Mesenchymal stem cell (in vitro differentiated cells and primary cell): Measurements from ENCODE around the gene C2orf15.
A peak's percentile ranks its signal among the peaks of the same experiment; 100 is the strongest.

Source experiments
- DNase-seq: peaks from one replicate; pipeline ENCODE4 v3.0.0-alpha.2; 2013
- H2AFZ ChIP-seq: one replicate; pipeline ENCODE4 v1.6.1; 2013; ENCODE audit warnings: low read depth, mild to moderate bottlenecking, control low read depth, inconsistent platforms, low read length, moderate library complexity
- H2AK5ac ChIP-seq: 2 replicates; pipeline ENCODE4 v1.6.1; 2013; ENCODE audit warnings: low read length, moderate library complexity, mild to moderate bottlenecking, inconsistent platforms; ENCODE audit not compliant: severe bottlenecking
- H2BK120ac ChIP-seq: one replicate; pipeline ENCODE4 v1.6.1; 2013; ENCODE audit warnings: low read depth, mild to moderate bottlenecking, inconsistent platforms, low read length, moderate library complexity
- H2BK12ac ChIP-seq, 2 experiments: one replicate each; pipeline ENCODE4 v1.6.1; 2013; ENCODE audit warnings: inconsistent platforms in 2 of 2, low read length in 2 of 2, mild to moderate bottlenecking in 2 of 2, moderate library complexity in 2 of 2, control low read depth in 1 of 2
- H2BK15ac ChIP-seq: one replicate; pipeline ENCODE4 v1.6.1; 2013; ENCODE audit warnings: mild to moderate bottlenecking, low read depth, inconsistent platforms; ENCODE audit not compliant: poor library complexity, severe bottlenecking
- H2BK5ac ChIP-seq: 2 replicates; pipeline ENCODE4 v1.6.1; 2013; ENCODE audit warnings: low read depth, mild to moderate bottlenecking, low read length, control low read depth, inconsistent platforms; ENCODE audit not compliant: poor library complexity, severe bottlenecking
- H3K14ac ChIP-seq, 2 experiments: one replicate each; pipeline ENCODE4 v1.6.1; 2013; ENCODE audit warnings: inconsistent platforms in 2 of 2, low read length in 2 of 2, control low read depth in 1 of 2, mild to moderate bottlenecking in 1 of 2, moderate library complexity in 1 of 2
- H3K18ac ChIP-seq, 2 experiments: one replicate each; pipeline ENCODE4 v1.6.1; 2013; ENCODE audit warnings: inconsistent platforms in 2 of 2, low read length in 2 of 2, control low read depth in 1 of 2, low read depth in 1 of 2, mild to moderate bottlenecking in 1 of 2
- H3K23ac ChIP-seq, 2 experiments: one replicate each; pipeline ENCODE4 v1.6.1; 2013; ENCODE audit warnings: inconsistent platforms in 2 of 2, low read length in 2 of 2, mild to moderate bottlenecking in 2 of 2, moderate library complexity in 2 of 2, control low read depth in 1 of 2
- H3K27ac ChIP-seq: 2 replicates; pipeline ENCODE4 v1.5.1; 2013; ENCODE audit warnings: mild to moderate bottlenecking, moderate library complexity, low read length, control low read depth, inconsistent platforms; ENCODE audit not compliant: poor library complexity, severe bottlenecking
- H3K27me3 ChIP-seq, 2 experiments: 2 replicates each; pipeline versions ENCODE4 v1.6.1 to v1.7.0; 2013; ENCODE audit warnings: low read length in 2 of 2, mild to moderate bottlenecking in 2 of 2, moderate library complexity in 2 of 2, control low read depth in 1 of 2, inconsistent platforms in 1 of 2; ENCODE audit not compliant: control insufficient read depth in 1 of 2, insufficient read depth in 1 of 2
- H3K36me3 ChIP-seq, 2 experiments: 2 replicates each; pipeline versions ENCODE4 v1.6.1 to v1.7.0; 2013; ENCODE audit warnings: low read length in 2 of 2, control low read depth in 1 of 2, inconsistent platforms in 1 of 2, low read depth in 1 of 2, mild to moderate bottlenecking in 1 of 2; ENCODE audit not compliant: insufficient read depth in 2 of 2, control insufficient read depth in 1 of 2
- H3K4ac ChIP-seq, 2 experiments: one replicate each; pipeline ENCODE4 v1.6.1; 2013; ENCODE audit warnings: inconsistent platforms in 2 of 2, low read length in 2 of 2, mild to moderate bottlenecking in 2 of 2, moderate library complexity in 2 of 2, control low read depth in 1 of 2, low read depth in 1 of 2
- H3K4me1 ChIP-seq: 2 replicates; pipeline ENCODE4 v1.6.1; 2013; ENCODE audit warnings: low read depth, low read length, control low read depth; ENCODE audit not compliant: control insufficient read depth, insufficient read depth
- H3K4me2 ChIP-seq: 2 replicates; pipeline ENCODE4 v1.6.1; 2013; ENCODE audit warnings: low read length, mild to moderate bottlenecking, inconsistent platforms; ENCODE audit not compliant: poor library complexity, severe bottlenecking
- H3K4me3 ChIP-seq, 2 experiments: 2 replicates each; pipeline versions ENCODE4 v1.5.1 to v1.7.0; 2013; ENCODE audit warnings: low read length in 2 of 2, mild to moderate bottlenecking in 2 of 2, control low read depth in 1 of 2, low read depth in 1 of 2; ENCODE audit not compliant: insufficient read depth in 1 of 2
- H3K79me1 ChIP-seq: replicated peaks from 2 replicates; pipeline ENCODE4 v1.6.1; 2013; ENCODE audit warnings: mild to moderate bottlenecking, control low read depth, low read length, inconsistent platforms; ENCODE audit not compliant: poor library complexity, severe bottlenecking
- H3K9ac ChIP-seq: 2 replicates; pipeline ENCODE4 v1.7.0; 2013; ENCODE audit warnings: mild to moderate bottlenecking, low read length, moderate library complexity
- H3K9me3 ChIP-seq: 2 replicates; pipeline ENCODE4 v1.7.0; 2013; ENCODE audit warnings: mild to moderate bottlenecking, low read length; ENCODE audit not compliant: control insufficient read depth
- H4K8ac ChIP-seq: one replicate; pipeline ENCODE4 v1.6.1; 2013; ENCODE audit warnings: inconsistent platforms, mild to moderate bottlenecking, low read length, moderate library complexity
- H4K91ac ChIP-seq: one replicate; pipeline ENCODE4 v1.6.1; 2013; ENCODE audit warnings: mild to moderate bottlenecking, low read length, inconsistent platforms
- WGBS: methylation state at CpG from one replicate; pipeline ENCODE4 v1.1.7; 2013; ENCODE audit warnings: mixed read lengths; 5-methylcytosine and 5-hydroxymethylcytosine counted together

The C2orf15 gene

DNA sequence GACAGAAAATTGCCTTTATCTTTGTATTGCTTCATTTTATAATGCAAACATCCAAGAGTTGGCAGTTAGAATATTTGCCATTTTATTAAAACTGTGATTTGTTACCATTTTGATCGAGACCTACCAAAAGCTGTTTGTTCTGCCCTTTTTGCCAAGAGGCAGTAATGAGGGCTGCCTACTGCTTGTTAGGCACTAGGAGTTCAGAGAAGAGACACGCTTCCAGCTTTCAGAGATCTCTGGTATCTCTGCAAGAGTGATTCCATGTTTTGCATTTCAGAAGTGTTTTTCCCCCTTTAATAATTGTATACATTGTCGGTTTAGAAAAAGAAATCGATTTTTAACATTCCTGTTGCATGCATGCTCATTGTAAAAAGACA is 40.1 kb downstream of the C2orf15 start:
- H2AK5ac ChIP-seq, result no peak overlapping the region
- H3K9ac ChIP-seq, result peak overlapping the region; percentile 97
- no peak overlapping the region for H2BK15ac ChIP-seq
- no peak overlapping the region for H2BK120ac ChIP-seq
- no peaks in the 10 kb centered on the region for H3K9me3 ChIP-seq
- H2BK12ac ChIP-seq, result no peak overlapping the region
- no peak overlapping the region for H3K18ac ChIP-seq
- DNase-seq, result no peak
- H3K27me3 ChIP-seq, result no peaks in the 10 kb centered on the region
- no peak overlapping the region for H4K91ac ChIP-seq
- no peak overlapping the region for H3K23ac ChIP-seq
- H3K4me3 ChIP-seq, result peak overlapping the region; percentile 82 to 99
- 4% methylated on average over 2 of the region's 4 CpGs for WGBS
- H3K4me1 ChIP-seq, result peaks cover 4% of the 10 kb centered on the region
- no peak overlapping the region for H2BK5ac ChIP-seq
- H3K79me1 ChIP-seq, result peaks cover 19% of the 10 kb centered on the region
- H3K27ac ChIP-seq, result peak overlapping the region; percentile 94
- no peaks in the 10 kb centered on the region for H3K36me3 ChIP-seq
- H3K4ac ChIP-seq, result no peak overlapping the region
- peak overlapping the region; percentile 94 for H3K4me2 ChIP-seq
- no peak overlapping the region for H4K8ac ChIP-seq
- no peak overlapping the region for H3K14ac ChIP-seq
- no peak overlapping the region for H2AFZ ChIP-seq

DNA sequence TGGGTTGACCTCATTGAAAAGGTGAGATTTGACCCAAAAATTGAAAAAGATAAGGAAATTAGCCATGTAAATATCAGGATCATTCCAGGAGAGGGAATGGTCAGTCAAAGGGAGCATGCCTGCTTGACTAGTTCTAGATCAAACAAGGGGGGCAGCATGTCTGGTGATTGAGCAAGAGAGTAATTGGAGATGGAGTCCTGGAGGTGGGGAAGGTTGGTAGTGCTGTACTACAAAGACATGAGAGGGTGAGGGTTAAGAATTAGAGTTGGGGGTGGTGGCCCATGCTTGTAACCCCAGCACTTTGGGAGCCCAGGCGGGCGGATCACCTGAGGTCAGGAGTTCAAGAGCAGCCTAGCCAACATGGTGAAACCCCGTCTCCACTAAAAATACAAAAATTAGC is 41.5 kb downstream of the C2orf15 start:
- Histone ChIP-seq H3K4ac (no peak overlapping the region), H4K8ac (no peak overlapping the region), H3K4me1 (peaks cover 4% of the 10 kb centered on the region), H3K23ac (no peak overlapping the region), H3K18ac (no peak overlapping the region), H2AK5ac (no peak overlapping the region), H2BK5ac (no peak overlapping the region), H2BK120ac (no peak overlapping the region), H3K14ac (no peak overlapping the region), H3K36me3 (peaks cover 0 to 10% of the 10 kb centered on the region in 2 experiments), H2AFZ (no peak overlapping the region), H3K9me3 (no peaks in the 10 kb centered on the region), H3K4me3 (peak overlapping the region in 1 of 2 experiments; percentile 23), H3K9ac (no peak overlapping the region), H3K4me2 (no peak overlapping the region), H3K27me3 (no peaks in the 10 kb centered on the region), H2BK15ac (no peak overlapping the region), H2BK12ac (no peak overlapping the region), H3K27ac (no peak overlapping the region), H4K91ac (no peak overlapping the region), H3K79me1 (peaks cover 23% of the 10 kb centered on the region)
- DNase-seq, result no peak
- 96% methylated on average over 3 of the region's 3 CpGs for WGBS

DNA sequence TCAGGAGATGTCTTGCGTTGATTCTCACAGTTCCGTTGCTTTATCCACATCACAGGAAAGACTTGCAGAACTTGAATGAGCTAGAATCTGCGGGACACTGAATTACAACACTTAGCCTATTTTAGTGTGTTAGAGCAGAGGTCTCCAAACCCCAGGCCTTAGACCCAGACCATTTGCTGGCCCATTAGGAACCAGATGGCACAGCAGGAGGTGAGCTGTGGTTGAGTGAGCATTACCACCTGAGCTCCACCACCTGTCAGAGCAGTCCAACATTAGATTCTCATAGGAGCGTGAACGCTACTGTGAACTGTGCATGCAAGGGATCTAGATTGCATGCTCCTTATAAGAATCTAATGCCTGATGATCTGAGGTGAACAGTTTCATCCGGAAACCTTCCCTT is 43.3 kb downstream of the C2orf15 start:
- Histone ChIP-seq H2AK5ac (no peak overlapping the region), H3K4ac (no peak overlapping the region)

DNA sequence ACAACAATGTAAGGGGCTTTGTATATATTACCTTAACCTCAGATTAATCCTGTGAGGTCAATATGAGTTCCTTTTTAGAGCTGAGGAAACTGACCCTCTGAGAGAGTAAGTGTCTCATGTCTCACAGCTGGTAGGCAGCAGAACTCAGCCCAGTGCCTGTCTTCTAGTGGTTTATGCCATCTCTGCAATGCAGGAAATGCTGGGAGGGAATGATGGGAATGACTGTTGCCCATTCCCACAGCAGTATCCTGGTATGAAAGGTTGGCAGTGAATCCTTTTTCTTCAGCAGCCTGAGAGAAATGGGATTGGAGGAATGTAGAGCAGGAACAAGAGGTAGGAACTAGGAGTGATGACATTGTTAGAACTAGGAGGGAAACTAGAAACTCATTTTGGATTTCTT is 45.5 kb downstream of the C2orf15 start:
- Histone ChIP-seq H3K79me1 (peaks cover 23% of the 10 kb centered on the region), H3K36me3 (peaks cover 0 to 46% of the 10 kb centered on the region in 2 experiments), H3K27ac (no peak overlapping the region), H2BK15ac (no peak overlapping the region), H4K91ac (no peak overlapping the region), H3K14ac (no peak overlapping the region), H3K18ac (no peak overlapping the region), H2AK5ac (no peak overlapping the region), H3K9me3 (no peaks in the 10 kb centered on the region), H2BK120ac (no peak overlapping the region), H3K4ac (no peak overlapping the region), H3K4me1 (peaks cover 4% of the 10 kb centered on the region), H2BK12ac (no peak overlapping the region), H2BK5ac (no peak overlapping the region), H3K4me3 (no peak overlapping the region), H3K23ac (no peak overlapping the region), H2AFZ (no peak overlapping the region), H4K8ac (no peak overlapping the region), H3K4me2 (no peak overlapping the region), H3K9ac (no peak overlapping the region), H3K27me3 (no peaks in the 10 kb centered on the region)
- DNase-seq, result no peak

More for the DNA sequence above, 43.3 kb downstream of the C2orf15 start:
- Histone ChIP-seq H3K4me1 (peaks cover 4% of the 10 kb centered on the region), H2BK15ac (no peak overlapping the region), H2BK12ac (no peak overlapping the region), H3K4me2 (no peak overlapping the region), H4K8ac (no peak overlapping the region), H2BK120ac (no peak overlapping the region), H3K79me1 (peaks cover 18% of the 10 kb centered on the region), H3K4me3 (no peak overlapping the region), H3K27me3 (no peaks in the 10 kb centered on the region), H3K27ac (no peak overlapping the region), H2BK5ac (no peak overlapping the region), H3K9me3 (no peaks in the 10 kb centered on the region), H3K18ac (no peak overlapping the region), H3K14ac (no peak overlapping the region), H3K9ac (no peak overlapping the region), H3K36me3 (peaks cover 0 to 26% of the 10 kb centered on the region in 2 experiments), H2AFZ (no peak overlapping the region), H4K91ac (no peak overlapping the region), H3K23ac (no peak overlapping the region)
- DNase-seq, result no peak
- WGBS, result 61% methylated on average over 4 of the region's 6 CpGs
